Neural cell (in vitro differentiated cells): ENCODE results near the gene MAN2A2. TPM values are rescaled to one million over a fixed set of nuclear protein-coding genes. Genes with fewer than 3 reads are reported as not detected.

Experiments
- H2AFZ ChIP-seq: fragments of 200-600, 300-800 bp; sonication (generic), shearing (Covaris generic); 2 replicates; pipeline ENCODE4 v1.6.0; 2014; ENCODE audit warnings: low read depth, mild to moderate bottlenecking, antibody characterized with exemption, low read length, moderate library complexity
- H3F3A ChIP-seq: fragments of 200-600 bp; shearing (Covaris generic); 2 replicates; pipeline ENCODE4 v1.6.1; 2016; ENCODE audit warnings: mild to moderate bottlenecking, moderate library complexity, mixed read lengths, antibody characterized with exemption, low read length; ENCODE audit not compliant: insufficient read depth, poor library complexity, severe bottlenecking
- H3K27ac ChIP-seq: fragments of 200-600, 300-800 bp; sonication (generic), shearing (Covaris generic); 2 replicates; pipeline ENCODE4 v1.5.1; 2014; ENCODE audit warnings: mild to moderate bottlenecking, low read length, moderate library complexity
- H3K27me3 ChIP-seq: fragments of 300-800, 200-600 bp; sonication (generic), shearing (Covaris generic); 2 replicates; pipeline ENCODE4 v1.6.0; 2014; ENCODE audit warnings: mild to moderate bottlenecking, low read depth, low read length, moderate library complexity; ENCODE audit not compliant: insufficient read depth
- H3K36me3 ChIP-seq: fragments of 300-800, 200-600 bp; sonication (generic), shearing (Covaris generic); 2 replicates; pipeline ENCODE4 v1.5.1; 2014; ENCODE audit warnings: mild to moderate bottlenecking, antibody characterized with exemption, low read length, moderate library complexity; ENCODE audit not compliant: insufficient read depth
- H3K4me2 ChIP-seq: fragments of 300-800, 200-600 bp; sonication (generic), shearing (Covaris generic); 2 replicates; pipeline ENCODE4 v1.6.0; 2014; ENCODE audit warnings: mild to moderate bottlenecking, low read length
- H3K4me3 ChIP-seq: fragments of 300-800, 200-600 bp; sonication (generic), shearing (Covaris generic); 2 replicates; pipeline ENCODE4 v1.5.1; 2014; ENCODE audit warnings: mild to moderate bottlenecking, low read length, moderate library complexity
- H3K79me2 ChIP-seq: fragments of 200-600 bp; shearing (Covaris generic); replicated peaks from 2 replicates; pipeline ENCODE4 v1.6.0; 2014; ENCODE audit warnings: mild to moderate bottlenecking, low read length, moderate library complexity; ENCODE audit not compliant: insufficient read depth
- H3K9ac ChIP-seq: fragments of 300-800, 200-600 bp; sonication (generic), shearing (Covaris generic); 2 replicates; pipeline ENCODE4 v1.6.1; 2016; ENCODE audit warnings: mild to moderate bottlenecking, low read length, mixed read lengths
- H3K9me2 ChIP-seq: fragments of 200-600 bp; shearing (Covaris generic); 2 replicates; pipeline ENCODE4 v1.6.1; 2016; ENCODE audit warnings: mild to moderate bottlenecking, low read length, mixed read lengths; ENCODE audit not compliant: insufficient read depth
- H3K9me3 ChIP-seq: fragments of 200-600, 300-800 bp; sonication (generic), shearing (Covaris generic); 2 replicates; pipeline ENCODE4 v1.6.1; 2016; ENCODE audit warnings: mild to moderate bottlenecking, mixed run types, low read length, moderate library complexity, mixed read lengths
- H4K20me1 ChIP-seq: fragments of 200-600 bp; shearing (Covaris generic); 2 replicates; pipeline ENCODE4 v1.6.1; 2016; ENCODE audit warnings: mild to moderate bottlenecking, mixed run types; ENCODE audit not compliant: insufficient read depth
- CTCF ChIP-seq: fragments of 450-650 bp; IDR thresholded peaks from 2 replicates; pipeline ENCODE4 v1.5.1; 2014; ENCODE audit warnings: antibody characterized with exemption, mild to moderate bottlenecking, moderate library complexity; ENCODE audit not compliant: poor library complexity, severe bottlenecking
- EP300 ChIP-seq: fragments of 450-650 bp; conservative IDR thresholded peaks from 2 replicates; pipeline ENCODE4 v1.6.1; 2014; ENCODE audit warnings: antibody characterized with exemption, mild to moderate bottlenecking, moderate library complexity; ENCODE audit not compliant: poor library complexity, severe bottlenecking
- EZH2 ChIP-seq: fragments of 200-600, 300-800 bp; shearing (Covaris generic), sonication (generic); IDR thresholded peaks from 2 replicates; pipeline ENCODE4 v1.6.1; 2014; ENCODE audit warnings: antibody characterized with exemption, low read length, borderline replicate concordance, mild to moderate bottlenecking; ENCODE audit not compliant: insufficient read depth, poor library complexity, severe bottlenecking
- MXI1 ChIP-seq: fragments of 450-650 bp; conservative IDR thresholded peaks from 2 replicates; pipeline ENCODE4 v1.6.1; 2014; ENCODE audit warnings: antibody characterized with exemption, mild to moderate bottlenecking; ENCODE audit not compliant: poor library complexity, severe bottlenecking
- POLR2AphosphoS5 ChIP-seq: IDR thresholded peaks from 2 replicates; pipeline ENCODE4 v1.6.1; 2012
- RAD21 ChIP-seq: fragments of 450-650 bp; conservative IDR thresholded peaks from 2 replicates; pipeline ENCODE4 v1.6.1; 2014; ENCODE audit warnings: antibody characterized with exemption, mild to moderate bottlenecking, moderate library complexity
- REST ChIP-seq: IDR thresholded peaks from 2 replicates; pipeline ENCODE4 v1.6.1; 2012; ENCODE audit warnings: borderline replicate concordance
- SMC3 ChIP-seq: fragments of 450-650 bp; conservative IDR thresholded peaks from 2 replicates; pipeline ENCODE4 v1.6.1; 2014; ENCODE audit warnings: antibody characterized with exemption, mild to moderate bottlenecking, moderate library complexity; ENCODE audit not compliant: poor library complexity
- TAF1 ChIP-seq: IDR thresholded peaks from 2 replicates; pipeline ENCODE4 v1.6.1; 2012; ENCODE audit warnings: low read depth
- polyA plus RNA-seq: library from polyadenylated mRNA; depleted of rRNA; stranded (reverse); fragments of >200 nt; gene quantifications from 2 replicates; pipeline ENCODE4 v1.2.3, GENCODE V29; 2014

Gene MAN2A2
- polyA plus RNA-seq, 1 donor from 2014 or later: 59.8 TPM

GRCh38 chr15:90959028-90959595 is 56.0 kb downstream of the MAN2A2 start:
- no peak overlapping the region for H3K4me2 ChIP-seq
- no peak for TF ChIP-seq CTCF
- H3K27ac ChIP-seq: no peak overlapping the region
- no peak overlapping the region for H3K9ac ChIP-seq
- no peaks in the 10 kb centered on the region for H3K9me3 ChIP-seq
- no peaks in the 10 kb centered on the region for H4K20me1 ChIP-seq
- H3K36me3 ChIP-seq: no peaks in the 10 kb centered on the region
- H3K9me2 ChIP-seq: no peaks in the 10 kb centered on the region
- no peak overlapping the region for H3K4me3 ChIP-seq
- H3K79me2 ChIP-seq: no peaks in the 10 kb centered on the region
- H3K27me3 ChIP-seq: peaks cover 15% of the 10 kb centered on the region
- H3F3A ChIP-seq: no peaks in the 10 kb centered on the region
- H2AFZ ChIP-seq: no peak overlapping the region

DNA sequence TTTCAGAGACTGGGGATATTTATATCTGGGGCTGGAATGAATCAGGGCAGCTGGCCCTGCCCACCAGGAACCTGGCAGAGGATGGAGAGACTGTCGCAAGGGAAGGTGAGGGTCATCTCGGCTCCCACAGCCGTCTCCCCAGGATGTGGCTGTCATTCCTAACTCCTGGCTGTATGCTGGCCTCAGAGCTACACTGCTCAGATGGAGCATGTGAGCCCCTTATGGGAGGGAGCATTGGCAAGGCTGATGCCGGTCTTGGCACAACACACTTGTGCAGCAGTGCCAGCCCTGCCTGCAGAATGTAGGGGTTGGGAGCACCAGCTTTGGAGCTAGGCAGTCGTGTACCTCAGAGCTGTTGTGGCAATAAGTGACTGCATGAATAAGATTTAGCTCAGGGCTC is 56.8 kb downstream of the MAN2A2 start:
- no peak overlapping the region for H3K27ac ChIP-seq
- H3K27me3 ChIP-seq: peaks cover 15% of the 10 kb centered on the region
- H2AFZ ChIP-seq: no peak overlapping the region
- no peak overlapping the region for H3K4me2 ChIP-seq
- H3F3A ChIP-seq: no peaks in the 10 kb centered on the region
- H3K4me3 ChIP-seq: no peak overlapping the region
- no peaks in the 10 kb centered on the region for H3K79me2 ChIP-seq
- no peaks in the 10 kb centered on the region for H4K20me1 ChIP-seq
- no peaks in the 10 kb centered on the region for H3K36me3 ChIP-seq
- no peaks in the 10 kb centered on the region for H3K9me2 ChIP-seq
- H3K9me3 ChIP-seq: no peaks in the 10 kb centered on the region
- no peak for TF ChIP-seq SMC3
- TF ChIP-seq EP300: no peak
- no peak for TF ChIP-seq RAD21
- no peak for TF ChIP-seq POLR2AphosphoS5
- TF ChIP-seq TAF1: no peak
- no peak for TF ChIP-seq REST
- no peak for TF ChIP-seq EZH2
- no peak for TF ChIP-seq CTCF
- TF ChIP-seq MXI1: no peak
- H3K9ac ChIP-seq: no peak overlapping the region
